ENCODE measurements around the gene OR6C2.
"Not testable (repeated sequence)": the region's sequence is repeated elsewhere in the genome, so short reads cannot be mapped to it uniquely, and the experiment has no call there.

OR6C2 gene

GRCh38 chr12:55479136-55479535 is 35.3 kb downstream of the OR6C2 start:
- DNase-seq, result not testable (repeated sequence)

GRCh38 chr12:55484284-55484683 is 40.4 kb downstream of the OR6C2 start:
- DNase-seq, result not testable (repeated sequence)

GRCh38 chr12:55492078-55492477 is 48.2 kb downstream of the OR6C2 start, which contains the start of gene OR6C68:
OR6C68 (plus strand) TSS chr12:55492378; CDS start chr12:55492378, 0 bp downstream.
- no peak for DNase-seq

- DNase-seq, result no peak
Observed at GRCh38 chr12:55495490-55495889, 51.6 kb downstream of the OR6C2 start.

- DNase-seq, result no peak
Observed at GRCh38 chr12:55499231-55499630, 55.4 kb downstream of the OR6C2 start.

- DNase-seq, result no peak
Observed at GRCh38 chr12:55499810-55500252, 56.0 kb downstream of the OR6C2 start.

DNA sequence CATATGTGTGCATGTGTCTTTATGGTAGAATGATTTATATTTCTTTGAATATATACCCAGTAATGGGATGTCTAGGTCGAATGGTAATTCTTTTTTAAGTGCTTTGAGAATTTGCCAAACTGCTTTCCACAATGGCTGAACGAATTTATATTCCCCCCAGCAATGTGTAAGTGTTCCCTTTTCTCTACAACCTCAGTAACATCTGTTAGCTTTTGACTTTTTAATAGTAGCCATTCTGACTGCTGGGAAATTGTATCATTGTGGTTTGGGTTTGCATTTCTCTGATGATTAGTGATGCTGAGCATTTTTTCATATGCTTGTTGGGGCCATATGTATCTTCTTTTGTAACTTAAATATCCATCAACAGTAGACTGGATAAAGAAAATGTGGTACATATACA is 57.7 kb downstream of the OR6C2 start:
- DNase-seq, result no peak

Data from CD4-positive, alpha-beta T cell treated with Interleukin-4 for 4 hours (primary cell).